Liver (tissue), 9 donors: ENCODE data around the gene HNRNPA0. TPM values are rescaled to one million over a fixed set of nuclear protein-coding genes. Genes with fewer than 3 reads are reported as not detected.

Experiments used
- DNase-seq: peaks from one replicate; pipeline ENCODE4 v3.0.0-alpha.2; 2017; ENCODE audit warnings: low spot score
- H3K27ac ChIP-seq, 2 donors: one replicate each; pipeline ENCODE4 v1.7.0; 2013; ENCODE audit warnings: inconsistent platforms in 2 of 2, low read length in 2 of 2, control low read depth in 1 of 2, low read depth in 1 of 2, mild to moderate bottlenecking in 1 of 2
- H3K27me3 ChIP-seq, 4 donors: one replicate each; pipeline versions ENCODE4 v1.6.1 to v1.7.0; 2013; ENCODE audit warnings: low read length in 3 of 4, inconsistent platforms in 1 of 4, mild to moderate bottlenecking in 1 of 4, moderate library complexity in 1 of 4; ENCODE audit not compliant: control insufficient read depth in 4 of 4, insufficient read depth in 4 of 4
- H3K36me3 ChIP-seq, 4 donors: one replicate each; pipeline versions ENCODE4 v1.6.1 to v1.7.0; 2013; ENCODE audit warnings: low read length in 3 of 4, mild to moderate bottlenecking in 3 of 4, low read depth in 1 of 4, moderate library complexity in 1 of 4; ENCODE audit not compliant: control insufficient read depth in 4 of 4, insufficient read depth in 3 of 4
- H3K4me1 ChIP-seq, 4 donors: one replicate each; pipeline versions ENCODE4 v1.6.1 to v1.7.0; 2013; ENCODE audit warnings: low read length in 3 of 4, mild to moderate bottlenecking in 3 of 4, moderate library complexity in 1 of 4; ENCODE audit not compliant: control insufficient read depth in 4 of 4, insufficient read depth in 4 of 4
- H3K4me3 ChIP-seq, 3 donors: one replicate each; pipeline versions ENCODE4 v1.6.1 to v1.7.0; 2013; ENCODE audit warnings: low read length in 3 of 3, control low read depth in 1 of 3, low read depth in 1 of 3, mild to moderate bottlenecking in 1 of 3
- H3K9ac ChIP-seq, 2 donors: one replicate each; pipeline ENCODE4 v1.7.0; 2013; ENCODE audit warnings: low read length in 2 of 2, mild to moderate bottlenecking in 2 of 2, moderate library complexity in 2 of 2, control low read depth in 1 of 2, low read depth in 1 of 2
- H3K9me3 ChIP-seq, 4 donors: one replicate each; pipeline versions ENCODE4 v1.6.1 to v1.7.0; 2013; ENCODE audit warnings: low read length in 3 of 4; ENCODE audit not compliant: control insufficient read depth in 4 of 4
- ATF3 ChIP-seq: IDR thresholded peaks from 2 replicates; pipeline ENCODE4 v1.6.1; 2016; ENCODE audit warnings: antibody characterized with exemption
- CTCF ChIP-seq: fragments of 150-350 bp; IDR thresholded peaks from 2 replicates; pipeline ENCODE4 v1.5.1; 2017; ENCODE audit warnings: improper control_type of control experiment, low read depth, low read length; ENCODE audit not compliant: missing input control
- EGR1 ChIP-seq, 2 donors: IDR thresholded peaks; 2 replicates each; pipeline ENCODE4 v1.6.1; 2016 to 2018; ENCODE audit warnings: antibody characterized with exemption in 2 of 2, low read depth in 2 of 2
- FOXA1 ChIP-seq: IDR thresholded peaks from 2 replicates; pipeline ENCODE4 v1.6.1; 2016; ENCODE audit warnings: antibody characterized with exemption
- FOXA2 ChIP-seq: IDR thresholded peaks from 2 replicates; pipeline ENCODE4 v1.6.1; 2016; ENCODE audit warnings: antibody characterized with exemption
- GABPA ChIP-seq, 2 donors: IDR thresholded peaks in 1 of 2; conservative IDR thresholded peaks in 1 of 2; 2 replicates each; pipeline ENCODE4 v1.6.1; 2016; ENCODE audit warnings: antibody characterized with exemption in 2 of 2, mild to moderate bottlenecking in 1 of 2, moderate library complexity in 1 of 2
- HNF4A ChIP-seq, 2 donors: conservative IDR thresholded peaks; 2 replicates each; pipeline ENCODE4 v1.6.1; 2016; ENCODE audit warnings: antibody characterized with exemption in 2 of 2, mild to moderate bottlenecking in 2 of 2
- HNF4G ChIP-seq: IDR thresholded peaks from 2 replicates; pipeline ENCODE4 v1.6.1; 2016; ENCODE audit warnings: antibody characterized with exemption
- JUND ChIP-seq, 2 donors: IDR thresholded peaks; 2 replicates each; pipeline ENCODE4 v1.6.1; 2016; ENCODE audit warnings: antibody characterized with exemption in 2 of 2
- MAX ChIP-seq: IDR thresholded peaks from 2 replicates; pipeline ENCODE4 v1.6.1; 2016; ENCODE audit warnings: antibody characterized with exemption
- NR2F2 ChIP-seq: IDR thresholded peaks from 2 replicates; pipeline ENCODE4 v1.6.1; 2016; ENCODE audit warnings: antibody characterized with exemption
- RAD21 ChIP-seq, 2 donors: IDR thresholded peaks; 2 replicates each; pipeline ENCODE4 v1.6.1; 2016; ENCODE audit warnings: antibody characterized with exemption in 2 of 2, mild to moderate bottlenecking in 2 of 2
- REST ChIP-seq: IDR thresholded peaks from 2 replicates; pipeline ENCODE4 v1.6.1; 2016; ENCODE audit warnings: antibody characterized with exemption, mild to moderate bottlenecking
- RXRA ChIP-seq, 2 donors: IDR thresholded peaks; 2 replicates each; pipeline ENCODE4 v1.6.1; 2017 to 2018; ENCODE audit warnings: antibody characterized with exemption in 2 of 2, mild to moderate bottlenecking in 1 of 2
- SP1 ChIP-seq: IDR thresholded peaks from 2 replicates; pipeline ENCODE4 v1.6.1; 2018; ENCODE audit warnings: antibody characterized with exemption, mild to moderate bottlenecking
- TAF1 ChIP-seq: conservative IDR thresholded peaks from 2 replicates; pipeline ENCODE4 v1.6.1; 2016; ENCODE audit warnings: antibody characterized with exemption, mild to moderate bottlenecking
- YY1 ChIP-seq: IDR thresholded peaks from 2 replicates; pipeline ENCODE4 v1.6.1; 2016; ENCODE audit warnings: antibody characterized with exemption, mild to moderate bottlenecking
- ZBTB33 ChIP-seq: IDR thresholded peaks from 2 replicates; pipeline ENCODE4 v1.6.1; 2016; ENCODE audit warnings: antibody characterized with exemption
- WGBS: extraction: QIAGEN DNeasy Blood & Tissue Kit; methylation state at CpG from one replicate; pipeline ENCODE4 v1.1.7; 2013; 5-methylcytosine and 5-hydroxymethylcytosine counted together
- polyA plus RNA-seq, 2 donors: library from polyadenylated mRNA; stranded (reverse) in 1 of 2; unstranded in 1 of 2; fragments of 200-250 nt in 1 of 2; fragments of >200 nt in 1 of 2; fragmentation: Nextera tagmentation in 1 of 2; extraction: Ambion mirVana in 1 of 2; gene quantifications; one replicate each; pipeline versions ENCODE4 v1.2.1 to v1.2.3, GENCODE V29; 2013 to 2015
- total RNA-seq, 2 donors: library from RNA; depleted of rRNA; stranded (reverse); fragments of >200 nt; gene quantifications; one replicate each; pipeline ENCODE4 v1.2.3, GENCODE V29; 2014
- donor health status: healthy.
- donor health status: healthy.
- donor health status: healthy.
- donor health status: healthy.
- donor health status: healthy.

Gene HNRNPA0
- total and polyA plus RNA-seq, 4 donors, result 1.8 to 12.9 (median 7.6) TPM

- under 1% methylated on average over 63 of the region's 63 CpGs for WGBS
- H3K4me3 ChIP-seq, result peak overlapping the region; percentile 73 to 79 (median 73)
- H3K9ac ChIP-seq, result peak overlapping the region; percentile 93 to 95
- H3K27ac ChIP-seq, result peak overlapping the region; percentile 99 to 100
- no peaks in the 10 kb centered on the region for H3K36me3 ChIP-seq
- no peaks in the 10 kb centered on the region for H3K27me3 ChIP-seq
- DNase-seq, result peak; percentile 59
- TF ChIP-seq FOXA2 (no peak), RAD21 (IDR thresholded peaks at IDR 0.05) (no peak), HNF4G (no peak), TAF1 (no peak), ATF3 (no peak), REST (no peak), JUND (IDR thresholded peaks at IDR 0.05) (no peak), FOXA1 (no peak), CTCF (no peak), ZBTB33 (no peak), HNF4A (conservative IDR thresholded peaks at IDR 0.05) (no peak), EGR1 (IDR thresholded peaks at IDR 0.05; ENCODE audit: low read depth in 2 of 2) (no peak), RXRA (IDR thresholded peaks at IDR 0.05) (no peak), SP1 (no peak), YY1 (no peak), MAX (no peak), GABPA (IDR thresholded peaks at IDR 0.05 in 1 of 2, conservative IDR thresholded peaks at IDR 0.05 in 1 of 2) (no peak), NR2F2 (no peak)
- H3K9me3 ChIP-seq, result no peaks in the 10 kb centered on the region
- H3K4me1 ChIP-seq, result peaks cover 3 to 30% (median 18%) of the 10 kb centered on the region in 4 donors
Observed at GRCh38 chr5:137752905-137753690, 1.1 kb downstream of the HNRNPA0 start.
